Upper lobe of left lung (tissue), 4 donors: ENCODE results near the gene ZNF385D.

Experiments
- EP300 ChIP-seq, 4 donors: sonication (generic); formaldehyde crosslinking; IDR thresholded peaks; one replicate each; pipeline ENCODE4 v1.5.1; 2017; ENCODE audit warnings: antibody characterized with exemption in 4 of 4, control low read depth in 2 of 4
- POLR2A ChIP-seq, 4 donors: fragments of 450-650 bp; IDR thresholded peaks; one replicate each; pipeline ENCODE4 v1.5.1; 2016 to 2017; ENCODE audit warnings: antibody characterized with exemption in 4 of 4, mild to moderate bottlenecking in 2 of 4
- POLR2AphosphoS5 ChIP-seq, 2 donors: sonication (generic); formaldehyde crosslinking; IDR thresholded peaks; one replicate each; pipeline ENCODE4 v1.5.1; 2017; ENCODE audit warnings: antibody characterized with exemption in 2 of 2
- TF ChIP-seq, protein P1 (sequence below), 6 experiments: fragments of 450-650 bp in 4 of 6; fragments of 200-600 bp in 2 of 6; sonication (generic) in 2 of 6; IDR thresholded peaks; one replicate each; pipeline ENCODE4 v1.5.1; 2016 to 2019; ENCODE audit warnings: antibody characterized with exemption in 6 of 6

DNA sequence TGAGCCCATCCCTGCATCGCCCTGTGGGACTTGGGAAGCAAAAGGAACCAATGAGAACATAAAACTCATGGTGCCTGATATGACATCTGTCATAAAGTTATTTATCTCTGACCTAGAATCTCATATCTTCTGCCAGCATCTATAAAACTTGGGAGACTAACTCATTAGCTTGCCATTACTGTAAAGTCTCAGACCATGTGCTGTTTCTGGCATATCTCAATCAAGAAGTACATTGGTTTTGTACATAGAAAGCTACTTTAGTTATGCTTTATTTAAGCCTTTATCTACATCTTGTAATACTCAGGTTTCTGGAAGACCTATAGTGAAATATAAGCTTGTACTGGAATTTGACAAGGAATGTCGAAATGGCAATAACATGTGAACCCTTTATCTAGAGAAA is 112.5 kb downstream of the ZNF385D start:
- TF ChIP-seq, protein P1, sequence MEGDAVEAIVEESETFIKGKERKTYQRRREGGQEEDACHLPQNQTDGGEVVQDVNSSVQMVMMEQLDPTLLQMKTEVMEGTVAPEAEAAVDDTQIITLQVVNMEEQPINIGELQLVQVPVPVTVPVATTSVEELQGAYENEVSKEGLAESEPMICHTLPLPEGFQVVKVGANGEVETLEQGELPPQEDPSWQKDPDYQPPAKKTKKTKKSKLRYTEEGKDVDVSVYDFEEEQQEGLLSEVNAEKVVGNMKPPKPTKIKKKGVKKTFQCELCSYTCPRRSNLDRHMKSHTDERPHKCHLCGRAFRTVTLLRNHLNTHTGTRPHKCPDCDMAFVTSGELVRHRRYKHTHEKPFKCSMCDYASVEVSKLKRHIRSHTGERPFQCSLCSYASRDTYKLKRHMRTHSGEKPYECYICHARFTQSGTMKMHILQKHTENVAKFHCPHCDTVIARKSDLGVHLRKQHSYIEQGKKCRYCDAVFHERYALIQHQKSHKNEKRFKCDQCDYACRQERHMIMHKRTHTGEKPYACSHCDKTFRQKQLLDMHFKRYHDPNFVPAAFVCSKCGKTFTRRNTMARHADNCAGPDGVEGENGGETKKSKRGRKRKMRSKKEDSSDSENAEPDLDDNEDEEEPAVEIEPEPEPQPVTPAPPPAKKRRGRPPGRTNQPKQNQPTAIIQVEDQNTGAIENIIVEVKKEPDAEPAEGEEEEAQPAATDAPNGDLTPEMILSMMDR (IDR thresholded peaks at IDR 0.05) = no peak
- TF ChIP-seq POLR2A (IDR thresholded peaks at IDR 0.05) (no peak), EP300 (IDR thresholded peaks at IDR 0.05) (no peak), POLR2AphosphoS5 (IDR thresholded peaks at IDR 0.05) (no peak)
